Medulla oblongata (tissue), 1 donor: ENCODE results near the gene CRY2.

Experiments
- DNase-seq: peaks from one replicate; pipeline ENCODE4 v3.0.0-alpha.2; 2015; ENCODE audit errors: extremely low spot score

CRY2 gene

GRCh38 chr11:45930951-45931570 is 83.8 kb downstream of the CRY2 start:
- no peak for DNase-seq

DNA sequence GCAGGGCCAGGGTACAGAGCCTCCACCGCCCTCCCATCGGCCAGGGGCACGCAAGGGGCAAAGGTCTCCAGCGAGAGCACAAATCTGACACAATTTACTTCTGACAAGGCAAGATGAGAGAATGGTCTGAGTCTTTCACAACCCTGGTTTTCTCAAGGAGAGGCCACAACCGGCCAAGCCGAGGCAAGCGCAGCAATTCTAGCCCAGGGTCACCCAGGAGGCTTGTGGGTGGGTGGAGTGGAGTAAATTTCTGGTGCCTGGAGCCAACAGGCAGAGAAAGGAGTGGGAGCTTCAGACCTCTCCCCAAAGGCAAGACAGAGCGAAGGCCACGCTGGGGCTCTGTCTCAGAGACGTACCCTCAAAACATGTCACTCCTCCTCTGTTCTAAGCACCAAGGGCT is 84.5 kb downstream of the CRY2 start:
- no peak for DNase-seq

DNA sequence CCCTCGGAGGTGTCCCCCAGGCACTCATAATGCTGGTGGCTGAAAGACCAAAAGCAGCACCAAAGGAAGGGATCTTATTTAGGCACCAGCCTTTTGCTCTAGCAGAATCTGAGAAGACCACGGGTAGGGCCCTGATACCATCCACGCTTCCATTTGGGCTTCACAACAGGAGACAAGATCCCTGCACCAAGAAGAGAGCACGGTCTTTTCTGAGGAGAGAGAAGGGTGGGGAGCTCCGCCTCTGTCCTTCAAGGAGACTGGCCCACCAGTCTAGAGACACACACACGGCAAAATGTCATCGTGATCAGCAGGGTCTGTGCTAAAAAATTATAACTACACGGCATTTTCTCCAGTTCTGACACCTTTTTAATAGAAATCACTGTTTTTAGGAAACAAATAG is 84.9 kb downstream of the CRY2 start:
- DNase-seq, result no peak
